Stimulated activated effector memory CD8-positive, alpha-beta T cell treated with anti-CD3 and anti-CD28 coated beads, Interleukin-12 subunit alpha, Interleukin-12 subunit beta, amount 100 ng/mL, for 72 hours (primary cell): Measurements from ENCODE around the gene GCNT2.
A peak's percentile ranks its signal among the peaks of the same experiment; 100 is the strongest.
"Not testable (repeated sequence)": the region's sequence is repeated elsewhere in the genome, so short reads cannot be mapped to it uniquely, and the experiment has no call there.

Source experiments
- ATAC-seq: fragments of 150-1000 bp; cut with Tn5 transposase; 2 replicates; pipeline ENCODE4 v1.10.0; 2021
- DNase-seq, 2 donors: peaks; one replicate each; pipeline ENCODE4 v3.0.0; 2021 to 2022; ENCODE audit warnings: low spot score in 2 of 2
- H3K27ac Mint-ChIP-seq: one replicate; pipeline ENCODE4 v1.8.0; 2022; ENCODE audit warnings: mild to moderate bottlenecking, mixed read lengths
- H3K36me3 Mint-ChIP-seq: one replicate; pipeline ENCODE4 v1.8.0; 2022; ENCODE audit warnings: mild to moderate bottlenecking, mixed read lengths
- H3K4me1 Mint-ChIP-seq: one replicate; pipeline ENCODE4 v1.8.0; 2022; ENCODE audit warnings: mixed read lengths
- H3K4me3 Mint-ChIP-seq: one replicate; pipeline ENCODE4 v1.8.0; 2022; ENCODE audit warnings: mild to moderate bottlenecking, mixed read lengths
- H3K9me3 Mint-ChIP-seq: one replicate; pipeline ENCODE4 v1.8.0; 2022; ENCODE audit warnings: mixed read lengths

Gene GCNT2

DNA sequence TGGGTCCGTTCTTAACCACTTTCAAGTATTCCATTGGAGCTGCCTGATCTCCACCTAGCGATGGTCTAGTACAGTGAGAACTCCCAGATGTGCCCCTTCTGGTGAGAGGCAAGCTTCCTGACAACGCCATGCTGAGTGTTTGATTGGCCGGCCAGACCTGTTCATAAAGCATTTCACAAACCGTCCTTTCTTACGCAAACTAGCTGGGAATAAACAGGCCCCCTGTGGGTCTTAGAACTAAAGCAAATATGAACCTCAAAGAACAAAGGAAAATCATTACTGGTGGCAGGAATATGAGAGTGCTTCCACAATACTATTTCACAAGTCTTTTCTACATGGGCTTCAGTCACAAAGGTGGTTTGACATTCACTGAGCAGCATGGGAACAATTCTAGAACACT is 15.6 kb upstream of the GCNT2 start:
- no peak for DNase-seq
- H3K4me3 Mint-ChIP-seq, result no peak overlapping the region
- H3K36me3 Mint-ChIP-seq, result no peaks in the 10 kb centered on the region
- no peak overlapping the region for H3K27ac Mint-ChIP-seq
- ATAC-seq, result no peak
- H3K9me3 Mint-ChIP-seq, result no peaks in the 10 kb centered on the region
- H3K4me1 Mint-ChIP-seq, result no peaks in the 10 kb centered on the region

DNA sequence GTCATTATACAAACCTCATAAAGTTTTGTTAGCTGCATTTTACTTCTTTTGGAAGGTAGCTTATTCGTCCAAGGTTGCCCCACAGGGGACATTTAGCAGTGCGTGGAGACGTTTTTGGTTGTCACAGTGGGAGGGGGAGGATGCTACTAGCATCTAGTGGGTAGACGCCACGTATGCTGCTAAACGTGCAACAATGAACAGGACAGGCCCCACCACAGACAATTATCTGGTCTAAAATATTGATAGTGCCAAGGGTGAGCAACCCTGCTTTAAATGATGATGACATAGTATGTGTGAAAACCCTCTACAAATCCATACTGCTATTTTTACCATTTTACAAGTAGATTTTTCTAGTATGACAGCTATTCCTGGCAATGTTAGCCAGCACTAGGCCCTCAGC is 13.9 kb upstream of the GCNT2 start:
- H3K4me3 Mint-ChIP-seq, result no peak overlapping the region

DNA sequence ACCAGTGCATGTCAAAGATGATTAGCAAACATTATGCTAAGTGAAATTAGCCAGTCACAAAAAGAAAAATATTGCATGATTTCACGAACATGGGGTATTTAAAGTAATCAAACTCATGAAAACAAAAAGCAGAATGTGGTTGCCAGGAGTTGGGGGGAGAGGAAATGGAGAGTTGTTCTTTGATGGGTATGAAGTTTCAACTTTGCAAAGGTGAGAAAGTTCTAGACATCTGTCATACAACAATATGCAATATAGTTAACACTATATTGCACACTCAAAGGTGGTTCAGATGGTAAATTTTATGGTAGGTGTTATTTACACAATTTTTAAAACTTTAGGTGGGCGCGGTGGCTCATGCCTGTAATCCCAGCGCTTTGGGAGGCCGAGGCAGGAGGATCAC is 13.4 kb upstream of the GCNT2 start:
- ATAC-seq, result peak; percentile 13
- Mint-ChIP-seq H3K4me3 (no peak overlapping the region), H3K9me3 (no peaks in the 10 kb centered on the region), H3K36me3 (no peaks in the 10 kb centered on the region), H3K4me1 (no peaks in the 10 kb centered on the region), H3K27ac (no peak overlapping the region)
- DNase-seq, result no peak

More for the DNA sequence above, 13.9 kb upstream of the GCNT2 start:
- Mint-ChIP-seq H3K4me1 (no peaks in the 10 kb centered on the region), H3K9me3 (no peaks in the 10 kb centered on the region), H3K27ac (no peak overlapping the region), H3K36me3 (no peaks in the 10 kb centered on the region)
- ATAC-seq (peak; percentile 28), DNase-seq (no peak)

DNA sequence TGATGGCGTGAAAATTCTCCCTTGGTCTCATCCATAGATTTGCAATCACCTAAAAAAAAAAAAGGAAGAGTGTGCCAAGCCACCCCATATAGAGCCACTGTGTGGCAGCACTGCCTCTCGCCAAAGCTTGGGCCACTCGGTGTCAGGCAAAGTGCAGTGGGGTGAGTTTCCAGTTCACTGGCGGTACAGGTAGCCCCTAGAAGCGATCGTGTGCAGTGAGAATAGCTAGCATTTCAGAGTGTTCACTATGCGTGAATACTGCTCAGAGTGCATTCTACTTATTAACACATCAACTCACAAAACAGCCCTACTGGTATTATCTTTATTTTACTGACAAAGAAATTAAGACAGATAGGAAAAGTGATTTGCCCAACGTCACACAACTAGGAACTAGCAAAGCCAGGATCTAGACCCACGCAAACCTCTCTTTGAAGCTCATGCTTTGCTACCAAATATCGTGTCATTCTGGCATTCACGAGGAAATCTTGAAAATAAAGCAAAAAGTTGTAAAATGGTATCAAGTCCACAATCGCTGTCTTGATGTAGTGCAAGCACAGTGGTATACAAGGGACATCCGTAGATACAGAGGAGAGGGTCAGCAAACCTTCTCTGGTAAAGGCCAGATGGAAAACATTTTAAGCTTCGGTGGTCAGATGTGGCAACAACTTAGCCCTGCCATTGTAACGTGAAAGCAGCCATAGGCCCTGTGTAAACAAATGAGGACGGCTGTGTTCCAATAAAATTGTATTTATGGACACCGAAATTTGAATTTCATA is 10.4 kb upstream of the GCNT2 start:
- no peaks in the 10 kb centered on the region for H3K36me3 Mint-ChIP-seq
- DNase-seq, result no peak
- H3K27ac Mint-ChIP-seq, result no peak overlapping the region
- no peaks in the 10 kb centered on the region for H3K9me3 Mint-ChIP-seq
- ATAC-seq, result peak; percentile 80
- no peaks in the 10 kb centered on the region for H3K4me1 Mint-ChIP-seq
- H3K4me3 Mint-ChIP-seq, result no peak overlapping the region

DNA sequence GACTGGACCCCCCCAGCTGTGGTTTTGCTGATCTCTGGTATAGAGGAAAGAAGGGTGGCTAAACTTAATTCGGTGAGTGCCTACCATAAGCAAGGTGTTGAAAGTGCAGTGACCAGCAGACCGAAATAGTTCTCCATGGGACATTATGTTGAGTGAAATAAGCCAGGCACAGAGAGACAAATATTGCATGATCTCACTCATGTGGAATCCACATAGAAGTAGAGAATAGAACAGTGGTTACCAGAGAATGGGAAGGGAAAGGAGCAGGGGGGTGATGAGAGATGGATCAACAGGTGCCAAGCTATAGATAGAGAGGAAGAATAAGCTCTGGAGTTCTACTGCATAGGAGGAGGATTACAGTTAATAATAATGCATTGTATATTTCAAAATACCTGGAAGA is 9.7 kb upstream of the GCNT2 start:
- ATAC-seq (no peak), DNase-seq (no peak)
- H3K9me3 Mint-ChIP-seq, result no peaks in the 10 kb centered on the region
- no peak overlapping the region for H3K27ac Mint-ChIP-seq
- no peaks in the 10 kb centered on the region for H3K36me3 Mint-ChIP-seq
- H3K4me1 Mint-ChIP-seq, result no peaks in the 10 kb centered on the region
- H3K4me3 Mint-ChIP-seq, result no peak overlapping the region

DNA sequence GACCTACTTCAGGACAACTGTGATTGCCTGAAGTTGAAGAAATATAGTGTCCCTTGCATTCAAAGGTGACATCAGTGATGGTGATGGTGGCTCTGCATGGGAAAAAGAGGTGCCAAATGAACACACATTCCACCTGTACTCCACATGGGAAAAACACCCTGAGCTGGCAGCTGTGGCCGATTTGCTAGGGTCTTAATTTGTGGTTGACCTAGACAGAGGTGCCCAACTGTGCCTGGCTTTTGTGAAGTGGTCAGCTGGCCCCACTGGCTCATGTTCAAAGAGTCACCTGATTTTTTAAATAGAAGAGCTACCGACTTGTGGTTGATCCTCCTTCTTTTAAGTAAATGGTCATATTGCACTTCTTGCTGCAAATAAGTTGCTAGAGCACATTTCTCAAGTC is 7.6 kb upstream of the GCNT2 start:
- no peaks in the 10 kb centered on the region for H3K36me3 Mint-ChIP-seq
- no peak overlapping the region for H3K4me3 Mint-ChIP-seq
- no peak overlapping the region for H3K27ac Mint-ChIP-seq
- ATAC-seq (no peak), DNase-seq (no peak)
- H3K4me1 Mint-ChIP-seq, result no peaks in the 10 kb centered on the region
- no peaks in the 10 kb centered on the region for H3K9me3 Mint-ChIP-seq

DNA sequence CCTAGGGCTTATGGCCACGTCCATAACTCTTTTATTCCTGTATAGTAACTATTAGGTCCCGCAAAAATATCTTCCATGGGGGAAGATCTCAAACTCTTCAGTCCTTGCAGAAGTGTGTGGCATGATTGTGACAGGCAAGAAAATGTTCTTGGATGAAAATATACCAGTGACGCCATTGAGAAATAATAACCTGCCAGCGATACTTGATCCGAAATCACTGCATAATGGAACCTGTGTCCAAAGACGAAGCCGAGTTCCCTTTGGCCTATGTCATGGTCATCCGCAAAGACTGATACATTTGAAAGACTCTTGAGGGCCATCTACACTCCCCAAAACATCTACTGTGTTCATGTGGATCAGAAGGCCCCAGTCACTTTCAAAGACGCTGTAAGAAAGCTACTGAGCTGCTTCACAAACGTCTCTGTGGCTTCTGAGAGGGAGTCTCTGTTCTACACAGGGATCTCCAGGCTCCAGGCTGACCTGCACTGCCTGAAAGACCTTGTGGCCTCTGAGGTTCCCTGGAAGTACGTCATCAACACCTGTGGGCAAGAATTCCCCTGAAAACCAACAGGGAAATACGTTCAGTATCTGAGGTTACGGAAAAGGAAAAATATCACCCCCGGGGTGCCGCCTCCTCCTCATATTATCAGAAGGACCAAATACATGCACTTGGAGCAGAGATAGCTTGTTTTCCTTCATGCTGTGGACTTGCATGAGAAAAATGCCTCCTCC is 6.9 kb upstream of the GCNT2 start:
- Mint-ChIP-seq H3K9me3 (no peaks in the 10 kb centered on the region), H3K4me3 (no peak overlapping the region), H3K27ac (no peak overlapping the region), H3K36me3 (no peaks in the 10 kb centered on the region), H3K4me1 (no peaks in the 10 kb centered on the region)
- peak; percentile 11 for ATAC-seq
- no peak for DNase-seq

DNA sequence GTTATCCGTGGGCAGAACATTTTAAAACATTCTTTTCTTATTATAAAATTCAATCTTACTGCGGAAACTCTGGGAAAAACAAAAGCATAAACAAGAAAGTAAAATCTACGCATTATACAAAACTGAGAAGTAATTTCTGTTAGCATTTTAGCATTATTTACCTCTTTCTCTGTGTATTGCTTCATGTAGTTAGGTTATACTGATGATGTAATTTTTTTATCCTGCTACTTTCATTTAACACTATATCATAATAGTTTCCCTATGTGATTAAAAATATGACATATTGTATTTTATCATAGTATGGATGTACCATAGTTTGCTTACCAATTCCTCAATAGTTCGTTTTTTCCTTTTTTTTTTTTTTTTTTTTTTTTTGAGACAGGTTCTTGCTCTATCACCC is 4.2 kb upstream of the GCNT2 start:
- H3K4me3 Mint-ChIP-seq, result no peak overlapping the region
- ATAC-seq (no peak), DNase-seq (no peak)
- H3K27ac Mint-ChIP-seq, result no peak overlapping the region
- H3K36me3 Mint-ChIP-seq, result no peaks in the 10 kb centered on the region
- H3K4me1 Mint-ChIP-seq, result no peaks in the 10 kb centered on the region
- no peaks in the 10 kb centered on the region for H3K9me3 Mint-ChIP-seq

DNA sequence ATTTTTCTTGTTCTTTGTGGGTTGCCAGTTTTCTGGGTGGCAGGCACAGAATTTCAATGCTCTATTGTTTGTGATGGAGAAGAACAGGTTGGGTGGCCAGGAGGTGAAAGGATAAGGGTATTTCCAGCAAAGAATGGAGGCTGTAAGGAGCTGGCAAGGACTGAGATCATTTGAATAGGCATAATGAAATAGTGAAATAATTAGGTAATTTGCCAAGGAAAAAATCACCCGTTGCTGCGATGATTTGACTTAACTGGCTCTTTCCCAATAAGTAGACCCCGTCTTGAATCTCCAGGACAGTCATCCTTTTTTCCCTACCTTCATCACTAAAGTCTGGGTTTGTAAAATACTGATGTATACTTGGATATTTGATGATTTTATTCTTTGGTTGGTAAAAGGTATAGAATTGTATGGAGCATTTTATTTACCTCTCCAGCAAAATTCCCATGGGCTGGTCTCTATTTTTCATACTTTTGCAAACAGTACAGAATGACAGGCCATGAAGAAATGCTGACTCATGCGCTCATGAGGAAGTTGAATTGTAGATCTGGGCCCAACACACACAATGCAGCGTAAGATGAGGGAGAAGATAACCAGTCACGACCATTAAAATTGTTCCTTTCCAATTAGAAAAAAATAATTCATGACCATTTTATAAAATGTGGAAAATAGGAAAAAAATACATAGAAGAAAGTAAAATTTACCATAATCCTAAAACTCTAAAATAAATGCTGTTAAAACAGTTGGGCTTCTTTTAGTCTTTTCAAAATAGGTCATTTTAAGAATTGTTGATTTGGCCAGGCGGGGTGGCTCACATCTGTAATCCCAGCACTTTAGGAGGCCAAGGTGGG is 2.4 kb upstream of the GCNT2 start:
- ATAC-seq (no peak), DNase-seq (no peak)
- H3K4me3 Mint-ChIP-seq, result no peak overlapping the region
- no peaks in the 10 kb centered on the region for H3K9me3 Mint-ChIP-seq
- H3K27ac Mint-ChIP-seq, result no peak overlapping the region
- H3K36me3 Mint-ChIP-seq, result no peaks in the 10 kb centered on the region
- no peaks in the 10 kb centered on the region for H3K4me1 Mint-ChIP-seq

DNA sequence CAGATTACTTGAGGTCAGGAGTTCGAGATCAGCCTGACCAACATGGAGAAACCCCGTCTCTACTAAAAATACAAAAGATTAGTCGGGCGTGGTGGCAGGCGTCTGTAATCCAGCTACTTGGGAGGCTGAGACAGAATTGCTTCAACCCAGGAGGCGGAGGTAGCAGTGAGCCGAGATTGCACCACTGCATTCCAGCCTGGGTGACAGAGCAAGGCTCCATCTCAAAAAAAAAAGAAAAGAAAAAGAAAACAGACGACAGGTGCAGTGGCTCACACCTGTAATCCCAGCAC is 1.8 kb upstream of the GCNT2 start:
- not testable (repeated sequence) for H3K27ac Mint-ChIP-seq, H3K9me3 Mint-ChIP-seq, H3K36me3 Mint-ChIP-seq, ATAC-seq, DNase-seq, H3K4me3 Mint-ChIP-seq, H3K4me1 Mint-ChIP-seq

DNA sequence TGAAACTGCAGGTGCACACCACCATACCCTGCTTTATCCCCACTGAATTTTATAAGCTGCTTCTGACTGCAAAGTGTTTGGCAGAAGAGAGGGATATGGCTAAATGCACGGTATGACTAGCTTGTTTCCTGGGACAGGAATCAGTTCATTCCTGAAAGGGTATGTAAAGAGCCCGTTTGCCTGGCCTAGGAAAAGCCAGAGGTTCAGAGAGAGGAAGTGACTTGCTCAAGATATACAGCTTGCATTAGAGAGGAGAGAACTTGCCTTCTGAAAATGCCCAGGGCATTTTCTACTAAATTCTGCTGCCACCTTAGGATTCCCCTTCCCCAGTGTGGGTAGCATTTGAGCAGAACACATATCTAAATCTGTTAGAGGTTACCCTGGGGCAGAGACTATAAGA is 683 bp upstream of the GCNT2 start:
- ATAC-seq, result no peak
- Mint-ChIP-seq H3K36me3 (no peaks in the 10 kb centered on the region), H3K9me3 (no peaks in the 10 kb centered on the region), H3K4me3 (no peak overlapping the region), H3K4me1 (no peaks in the 10 kb centered on the region), H3K27ac (no peak overlapping the region)
- DNase-seq, result no peak

DNA sequence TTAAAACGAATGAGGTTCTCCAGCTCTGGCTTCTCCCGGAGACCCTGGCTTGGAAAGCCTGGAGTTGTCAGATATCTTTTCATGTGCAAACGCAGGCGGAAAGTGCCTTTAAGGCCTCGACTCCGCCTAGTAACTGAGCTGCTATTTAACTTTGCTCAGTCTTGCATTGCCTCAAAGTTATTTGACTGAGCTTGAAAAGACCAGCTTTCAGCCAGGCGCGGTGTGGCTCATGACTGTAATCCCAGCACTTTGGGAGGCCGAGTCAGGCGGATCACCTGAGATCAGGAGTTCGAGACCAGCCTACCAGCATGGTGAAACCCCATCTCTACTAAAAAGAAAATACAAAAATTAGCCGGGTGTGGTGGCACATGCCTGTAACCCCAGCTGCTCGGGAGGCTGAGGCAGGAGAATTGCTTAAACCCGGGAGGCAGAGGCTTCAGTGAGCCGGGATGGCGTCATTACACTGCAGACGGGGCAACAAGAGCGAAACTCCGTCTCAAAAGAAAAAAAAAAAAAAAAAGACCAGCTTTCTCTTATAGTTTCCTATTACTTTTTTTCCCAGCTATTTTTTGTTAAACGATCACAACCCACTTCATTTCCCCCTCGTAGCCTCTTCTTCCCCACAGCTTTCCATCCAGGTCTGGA is 1.9 kb downstream of the GCNT2 start:
- ATAC-seq, result no peak
- Mint-ChIP-seq H3K4me3 (no peak overlapping the region), H3K27ac (no peak overlapping the region), H3K4me1 (peaks cover 3% of the 10 kb centered on the region), H3K9me3 (no peaks in the 10 kb centered on the region), H3K36me3 (no peaks in the 10 kb centered on the region)
- no peak for DNase-seq

DNA sequence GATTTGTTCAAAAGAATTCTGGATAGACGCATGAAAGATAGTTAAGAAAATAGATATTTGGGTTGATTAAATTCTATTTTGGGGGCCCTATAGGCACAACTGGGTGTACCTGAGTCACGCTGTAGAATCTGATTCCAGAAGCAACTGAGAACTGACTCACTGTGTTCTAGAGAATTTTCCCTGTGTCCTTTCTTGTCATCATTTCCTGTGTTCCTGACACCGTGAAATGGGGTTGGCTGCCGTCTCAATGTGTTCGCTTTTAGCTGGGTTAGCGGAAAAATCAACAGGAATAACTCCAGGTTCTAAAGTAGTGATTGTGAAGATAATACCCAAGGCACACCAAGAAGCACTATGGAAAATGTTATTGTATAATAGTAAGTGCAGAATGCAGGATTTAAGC is 5.0 kb downstream of the GCNT2 start:
- no peaks in the 10 kb centered on the region for H3K9me3 Mint-ChIP-seq
- H3K4me1 Mint-ChIP-seq, result peaks cover 19% of the 10 kb centered on the region
- no peak for ATAC-seq
- no peak overlapping the region for H3K4me3 Mint-ChIP-seq
- H3K27ac Mint-ChIP-seq, result no peak overlapping the region
- no peak for DNase-seq
- no peaks in the 10 kb centered on the region for H3K36me3 Mint-ChIP-seq

DNA sequence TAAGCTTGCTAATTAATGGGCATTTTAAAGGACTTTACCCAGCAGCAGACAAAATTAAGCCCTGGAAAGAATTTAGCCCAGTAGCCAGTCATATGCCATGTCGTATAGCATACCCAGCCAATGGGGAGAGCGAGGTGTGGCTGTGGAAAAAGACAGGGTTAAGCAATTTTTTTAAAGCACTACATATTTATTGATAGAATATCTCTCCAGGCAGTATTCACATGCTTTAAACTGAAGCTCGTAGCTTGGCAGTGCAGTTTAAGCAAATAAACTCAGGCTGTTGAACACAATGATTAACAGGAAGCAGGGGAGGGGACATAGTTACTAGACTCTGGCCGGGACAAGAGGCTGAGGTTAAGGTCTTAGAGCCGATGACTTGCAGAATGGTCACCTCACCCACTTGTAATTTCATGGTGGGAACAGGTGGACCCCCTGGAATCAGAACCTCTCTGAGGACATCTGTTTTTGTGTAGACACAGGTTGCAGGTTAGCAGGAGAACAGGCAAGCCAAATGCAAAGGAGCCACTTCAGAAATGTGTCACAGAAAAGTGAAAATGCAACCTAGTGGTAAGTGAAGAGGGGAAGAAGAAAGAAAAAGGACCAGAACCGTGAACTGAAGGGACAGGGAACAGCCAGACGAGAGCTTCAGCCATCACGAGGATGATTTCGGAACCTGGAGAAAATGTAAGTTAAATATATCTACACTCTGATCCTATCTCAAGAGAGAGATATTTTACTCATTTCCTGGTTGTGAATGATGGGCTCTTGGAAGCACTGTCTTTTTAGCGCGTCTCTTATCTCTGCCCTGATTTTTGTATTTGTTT is 7.2 kb downstream of the GCNT2 start:
- Mint-ChIP-seq H3K36me3 (no peaks in the 10 kb centered on the region), H3K27ac (peak overlapping the region; percentile 48), H3K4me3 (peak overlapping the region; percentile 66), H3K4me1 (peaks cover 29% of the 10 kb centered on the region), H3K9me3 (no peaks in the 10 kb centered on the region)
- ATAC-seq (peak; percentile 82), DNase-seq (peak in 1 of 2 donors; percentile 63)
